NCI-H1694 (cell line): Measurements from ENCODE around the gene LPCAT2.
A peak's percentile ranks its signal among the peaks of the same experiment; 100 is the strongest.

ENCODE experiments used
- DNase-seq: peaks from one replicate; lab custom pipeline; 2025; lab: John Stamatoyannopoulos, UW

LPCAT2 gene

DNA sequence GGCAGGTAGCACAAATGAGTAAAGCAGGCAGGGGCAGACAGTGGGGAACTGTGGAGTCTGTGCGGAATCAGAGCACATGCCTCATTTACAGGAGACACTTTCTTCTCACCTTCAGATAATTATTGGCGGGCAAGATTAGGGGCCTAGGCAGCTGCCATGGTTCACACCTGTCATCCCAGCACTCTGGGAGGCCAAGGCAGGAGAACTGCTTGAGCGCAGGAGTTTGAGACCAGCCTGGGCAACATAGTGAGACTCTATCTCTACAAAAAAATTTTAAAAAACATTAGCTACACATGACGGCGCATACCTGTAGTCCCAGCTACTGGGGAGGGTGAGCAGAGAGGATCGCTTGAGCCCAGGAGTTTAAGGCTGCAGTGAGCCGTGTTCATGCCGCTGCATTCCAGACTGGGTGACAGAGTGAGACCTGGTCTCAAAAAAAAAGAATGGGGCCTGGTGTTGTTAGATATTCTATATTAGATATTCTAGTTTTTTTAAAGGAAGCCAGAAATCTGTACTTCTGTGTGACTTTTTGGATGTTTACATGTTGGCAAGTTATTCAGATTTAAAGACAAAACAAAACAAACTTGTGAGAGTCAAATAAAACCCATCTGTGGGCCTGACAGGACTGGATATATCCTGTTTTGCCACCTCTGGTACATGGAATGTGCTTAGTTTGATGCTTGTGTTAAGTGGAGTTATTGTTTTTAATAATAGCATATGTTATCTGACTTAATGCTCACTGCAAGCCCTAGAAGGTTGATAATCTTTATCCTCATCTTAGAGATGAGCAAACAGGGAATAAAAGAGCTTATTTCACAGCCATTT is 4.9 kb upstream of the LPCAT2 start:
- no peak for DNase-seq

DNA sequence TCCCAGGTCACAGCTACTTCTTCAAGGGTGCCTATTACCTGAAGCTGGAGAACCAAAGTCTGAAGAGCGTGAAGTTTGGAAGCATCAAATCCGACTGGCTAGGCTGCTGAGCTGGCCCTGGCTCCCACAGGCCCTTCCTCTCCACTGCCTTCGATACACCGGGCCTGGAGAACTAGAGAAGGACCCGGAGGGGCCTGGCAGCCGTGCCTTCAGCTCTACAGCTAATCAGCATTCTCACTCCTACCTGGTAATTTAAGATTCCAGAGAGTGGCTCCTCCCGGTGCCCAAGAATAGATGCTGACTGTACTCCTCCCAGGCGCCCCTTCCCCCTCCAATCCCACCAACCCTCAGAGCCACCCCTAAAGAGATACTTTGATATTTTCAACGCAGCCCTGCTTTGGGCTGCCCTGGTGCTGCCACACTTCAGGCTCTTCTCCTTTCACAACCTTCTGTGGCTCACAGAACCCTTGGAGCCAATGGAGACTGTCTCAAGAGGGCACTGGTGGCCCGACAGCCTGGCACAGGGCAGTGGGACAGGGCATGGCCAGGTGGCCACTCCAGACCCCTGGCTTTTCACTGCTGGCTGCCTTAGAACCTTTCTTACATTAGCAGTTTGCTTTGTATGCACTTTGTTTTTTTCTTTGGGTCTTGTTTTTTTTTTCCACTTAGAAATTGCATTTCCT is 3.4 kb upstream of the LPCAT2 start:
- no peak for DNase-seq

GRCh38 chr16:55506083-55506482 is 2.8 kb upstream of the LPCAT2 start:
- DNase-seq = no peak

DNA sequence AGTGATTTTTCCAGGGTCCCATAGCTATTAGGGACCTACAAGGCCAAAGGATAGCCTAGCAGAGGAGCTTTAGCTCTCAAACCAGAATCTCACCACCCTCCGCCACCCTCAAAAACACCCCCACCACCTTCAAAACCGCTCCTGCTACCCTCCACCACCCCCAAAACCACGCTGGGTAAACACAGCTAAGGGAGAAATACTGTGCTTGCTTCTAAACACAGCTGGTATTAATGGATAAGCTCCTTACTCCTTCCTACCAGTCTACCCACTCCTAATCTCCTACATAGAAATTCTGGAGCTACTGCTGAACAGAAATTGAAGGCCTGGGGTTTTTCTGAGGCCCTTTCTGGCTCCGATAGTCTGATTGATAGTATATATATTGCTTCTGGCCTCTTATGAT is 2.2 kb upstream of the LPCAT2 start:
- no peak for DNase-seq

DNA sequence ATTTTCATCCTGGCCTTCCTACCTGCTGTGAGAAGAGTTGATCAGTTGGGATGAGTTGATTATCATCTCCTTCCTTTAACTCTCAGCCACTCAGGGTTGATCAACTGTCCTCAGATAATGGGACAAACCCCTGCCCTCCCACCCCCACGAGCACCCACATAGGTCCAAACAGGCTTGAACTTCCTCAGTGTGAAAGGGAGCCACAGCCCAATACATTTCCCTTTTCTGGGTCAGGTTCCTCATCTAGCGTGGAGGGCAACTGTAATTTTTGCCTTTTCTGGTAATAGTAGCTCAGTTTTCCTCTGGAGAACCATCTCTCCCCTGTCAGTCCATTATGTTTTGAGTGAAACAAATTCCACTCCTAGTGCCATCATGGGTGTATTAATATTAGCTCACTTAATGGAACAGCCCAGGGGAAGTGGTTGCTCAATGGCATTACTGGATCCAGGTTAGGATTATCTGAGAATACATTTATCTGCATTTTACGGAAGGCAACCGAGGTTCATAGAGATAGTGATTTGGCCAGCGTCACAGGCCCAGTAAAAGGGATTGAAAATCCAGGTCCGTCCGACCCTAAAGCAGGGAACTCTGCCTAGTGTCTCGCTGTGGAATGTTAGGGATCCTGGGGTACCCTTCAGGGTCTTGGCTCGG is 476 bp upstream of the LPCAT2 start:
- DNase-seq = no peak

- DNase-seq = no peak
Measured at GRCh38 chr16:55510185-55510805, 1.4 kb downstream of the LPCAT2 start.

DNA sequence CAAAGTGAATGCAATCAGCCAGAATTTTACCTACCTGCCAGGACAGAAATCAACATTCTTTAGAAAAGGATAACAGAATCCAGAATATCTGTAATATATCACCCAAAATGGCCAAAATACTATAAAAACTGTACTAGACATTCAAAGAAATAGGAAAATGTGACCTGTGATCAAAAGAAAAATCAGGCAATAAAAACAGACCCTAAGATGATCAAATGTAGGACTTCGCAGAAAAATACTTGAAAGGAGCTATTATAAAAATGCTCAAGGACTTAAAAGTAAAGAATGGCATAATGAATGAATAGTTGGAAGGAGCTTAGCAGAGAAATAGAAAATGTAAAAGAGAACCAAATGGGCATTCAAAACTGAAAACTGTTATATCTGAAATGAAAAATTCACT is 4.1 kb downstream of the LPCAT2 start:
- no peak for DNase-seq

DNA sequence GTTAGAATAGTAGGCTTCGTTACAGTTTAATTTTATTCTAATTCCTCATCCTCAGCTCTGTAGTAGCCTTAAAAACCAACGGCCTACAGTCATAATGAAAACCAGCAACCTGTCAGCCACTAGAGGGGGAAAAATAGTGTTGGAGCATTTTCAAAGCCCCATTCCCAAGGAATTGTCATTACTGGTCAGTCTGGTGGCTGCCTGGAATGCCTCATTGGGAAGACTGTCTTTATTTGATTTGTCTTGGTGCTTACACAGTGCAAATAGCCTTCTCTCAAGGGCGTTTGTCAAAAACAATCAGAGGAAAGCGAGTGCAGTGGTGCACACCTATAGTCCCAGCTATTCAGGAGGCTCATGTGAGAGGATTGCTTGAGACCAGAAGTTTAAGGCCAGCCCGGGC is 4.7 kb downstream of the LPCAT2 start:
- no peak for DNase-seq

DNA sequence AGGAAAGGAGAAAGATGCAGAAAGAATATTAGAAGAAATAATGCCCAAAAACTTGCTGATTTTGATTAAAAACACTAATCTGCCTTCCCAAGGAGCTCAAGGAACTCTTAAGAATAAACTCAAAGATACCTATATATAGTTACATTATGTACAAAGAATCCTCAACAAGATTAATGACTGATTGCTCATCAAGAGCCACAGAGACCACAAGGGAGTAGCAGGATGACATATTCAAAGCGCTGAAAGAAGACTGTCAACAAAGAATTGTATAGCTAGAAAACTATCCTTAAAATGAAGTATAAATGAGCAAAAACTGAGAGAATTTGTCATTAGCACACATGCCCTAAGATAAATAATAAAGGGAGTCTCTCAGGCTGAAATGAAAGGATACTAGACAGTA is 6.2 kb downstream of the LPCAT2 start:
- DNase-seq = no peak

GRCh38 chr16:55521792-55522191 is 12.9 kb downstream of the LPCAT2 start:
- no peak for DNase-seq

DNA sequence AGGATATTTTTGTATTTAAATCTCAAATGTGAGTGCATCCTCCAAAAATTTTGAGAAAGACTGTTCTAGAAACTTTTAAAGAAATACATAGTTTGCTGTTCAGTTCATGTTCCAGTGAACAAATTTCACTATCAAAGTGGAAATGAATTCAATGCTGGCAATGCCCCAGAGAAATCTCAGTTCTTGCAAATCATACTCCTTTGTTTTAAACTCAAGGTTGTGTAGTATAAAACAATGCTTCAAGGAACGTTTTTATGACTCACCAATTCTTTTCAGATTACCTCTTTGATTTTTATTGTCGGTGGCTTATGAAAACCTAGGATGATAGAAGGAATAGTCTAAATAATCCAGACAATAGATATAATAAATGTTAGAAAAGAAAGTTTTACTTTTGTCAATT is 17.6 kb downstream of the LPCAT2 start:
- no peak for DNase-seq

DNA sequence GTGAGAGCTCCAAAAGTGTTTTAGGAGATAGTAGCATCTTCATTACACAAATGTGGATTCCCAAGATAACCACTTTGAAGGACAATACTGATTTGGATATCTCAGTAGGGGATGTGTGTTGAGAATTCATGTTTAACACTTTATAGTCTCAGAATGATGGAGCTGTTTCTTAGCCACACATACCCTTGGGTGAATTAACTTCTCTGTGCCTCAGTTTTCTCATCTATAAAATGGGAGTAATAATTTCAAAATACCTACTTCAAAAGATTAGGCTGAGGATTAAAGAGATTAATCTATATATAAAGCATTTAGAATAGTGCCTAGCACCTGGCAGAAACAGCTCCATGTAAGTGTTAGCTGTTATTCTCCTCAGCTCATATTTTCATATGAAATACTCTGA is 19.0 kb downstream of the LPCAT2 start:
- no peak for DNase-seq

- no peak for DNase-seq
Measured at GRCh38 chr16:55529018-55529417, 20.1 kb downstream of the LPCAT2 start.

DNA sequence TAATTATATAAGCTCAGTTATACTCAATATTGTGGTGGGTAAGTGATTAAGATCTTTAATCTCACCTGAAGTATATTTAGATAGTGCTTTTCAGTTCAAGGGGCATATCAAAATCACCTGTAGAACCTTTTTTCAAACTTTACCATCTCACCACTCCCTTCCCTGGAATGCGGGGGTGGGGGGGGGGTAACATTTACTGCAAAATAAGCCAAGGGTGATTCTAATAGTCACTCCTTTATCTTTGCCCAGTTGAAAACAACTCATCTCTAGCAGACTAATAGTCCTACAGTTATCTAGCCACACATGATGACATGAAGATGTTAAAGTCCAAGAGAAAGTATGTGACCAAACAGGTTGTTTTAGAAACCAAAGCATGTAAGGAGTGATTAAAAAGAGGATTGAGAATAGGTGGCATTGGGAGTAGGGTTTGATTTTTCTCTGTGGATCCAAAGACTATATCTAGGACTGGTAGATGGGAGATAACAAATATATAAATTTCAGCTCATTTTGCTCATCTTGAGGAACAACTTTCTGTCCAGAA is 21.5 kb downstream of the LPCAT2 start:
- no peak for DNase-seq

GRCh38 chr16:55532227-55532626 is 23.4 kb downstream of the LPCAT2 start:
- no peak for DNase-seq

- DNase-seq = no peak
Measured at GRCh38 chr16:55534756-55535155, 25.9 kb downstream of the LPCAT2 start.

- DNase-seq = no peak
Measured at GRCh38 chr16:55539049-55539448, 30.2 kb downstream of the LPCAT2 start.

GRCh38 chr16:55539488-55539887 is 30.6 kb downstream of the LPCAT2 start:
- DNase-seq = no peak

- no peak for DNase-seq
Measured at GRCh38 chr16:55540221-55540620, 31.3 kb downstream of the LPCAT2 start.

- no peak for DNase-seq
Measured at GRCh38 chr16:55542459-55543082, 33.7 kb downstream of the LPCAT2 start.

GRCh38 chr16:55543472-55543871 is 34.6 kb downstream of the LPCAT2 start:
- peak; percentile 28 for DNase-seq

- no peak for DNase-seq
Measured at GRCh38 chr16:55552621-55553020, 43.7 kb downstream of the LPCAT2 start.
